ENCODE results near the gene KIAA0408.
"Not testable (repeated sequence)": the region's sequence is repeated elsewhere in the genome, so short reads cannot be mapped to it uniquely, and the experiment has no call there.

The KIAA0408 gene

DNA sequence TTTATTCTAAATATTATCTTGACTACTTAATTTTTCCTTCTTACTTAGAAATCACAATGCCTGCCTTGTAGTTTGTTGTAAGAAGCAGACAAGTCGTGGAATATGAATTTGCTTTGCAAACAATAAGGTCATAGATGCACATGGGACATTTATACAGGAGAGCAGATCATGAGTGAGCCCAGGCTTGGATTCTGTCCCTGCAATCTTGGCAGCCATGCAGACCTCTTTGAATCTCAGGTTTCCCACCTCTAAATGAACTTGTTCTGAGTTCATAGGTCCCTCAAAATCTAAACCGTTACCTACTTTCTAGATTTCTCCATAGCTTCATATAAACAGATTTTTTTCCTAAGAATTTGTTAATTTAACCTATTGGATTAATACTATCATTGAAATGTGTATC, 19.5 kb downstream of the KIAA0408 start:
- TF ChIP-seq, protein P1, sequence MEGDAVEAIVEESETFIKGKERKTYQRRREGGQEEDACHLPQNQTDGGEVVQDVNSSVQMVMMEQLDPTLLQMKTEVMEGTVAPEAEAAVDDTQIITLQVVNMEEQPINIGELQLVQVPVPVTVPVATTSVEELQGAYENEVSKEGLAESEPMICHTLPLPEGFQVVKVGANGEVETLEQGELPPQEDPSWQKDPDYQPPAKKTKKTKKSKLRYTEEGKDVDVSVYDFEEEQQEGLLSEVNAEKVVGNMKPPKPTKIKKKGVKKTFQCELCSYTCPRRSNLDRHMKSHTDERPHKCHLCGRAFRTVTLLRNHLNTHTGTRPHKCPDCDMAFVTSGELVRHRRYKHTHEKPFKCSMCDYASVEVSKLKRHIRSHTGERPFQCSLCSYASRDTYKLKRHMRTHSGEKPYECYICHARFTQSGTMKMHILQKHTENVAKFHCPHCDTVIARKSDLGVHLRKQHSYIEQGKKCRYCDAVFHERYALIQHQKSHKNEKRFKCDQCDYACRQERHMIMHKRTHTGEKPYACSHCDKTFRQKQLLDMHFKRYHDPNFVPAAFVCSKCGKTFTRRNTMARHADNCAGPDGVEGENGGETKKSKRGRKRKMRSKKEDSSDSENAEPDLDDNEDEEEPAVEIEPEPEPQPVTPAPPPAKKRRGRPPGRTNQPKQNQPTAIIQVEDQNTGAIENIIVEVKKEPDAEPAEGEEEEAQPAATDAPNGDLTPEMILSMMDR (conservative IDR thresholded peaks at IDR 0.05; ENCODE audit: low read length) = no peak
- no peak overlapping the region for H3K4me3 ChIP-seq (ENCODE audit: low read length)
- no peak for DNase-seq (ENCODE audit: low read depth)

- DNase-seq (ENCODE audit: low read depth) = no peak
These were observed 22.5 kb downstream of the KIAA0408 start for GRCh38 chr6:127436578-127437110.

GRCh38 chr6:127435626-127436220, 23.5 kb downstream of the KIAA0408 start:
- DNase-seq (ENCODE audit: low read depth) = no peak
- TF ChIP-seq, protein P1 (conservative IDR thresholded peaks at IDR 0.05; ENCODE audit: low read length) = no peak
- no peak overlapping the region for H3K4me3 ChIP-seq (ENCODE audit: low read length)

More at GRCh38 chr6:127436578-127437110, 22.5 kb downstream of the KIAA0408 start:
- H3K4me3 ChIP-seq (ENCODE audit: low read length) = no peak overlapping the region
- TF ChIP-seq, protein P1 (conservative IDR thresholded peaks at IDR 0.05; ENCODE audit: low read length) = no peak

DNA sequence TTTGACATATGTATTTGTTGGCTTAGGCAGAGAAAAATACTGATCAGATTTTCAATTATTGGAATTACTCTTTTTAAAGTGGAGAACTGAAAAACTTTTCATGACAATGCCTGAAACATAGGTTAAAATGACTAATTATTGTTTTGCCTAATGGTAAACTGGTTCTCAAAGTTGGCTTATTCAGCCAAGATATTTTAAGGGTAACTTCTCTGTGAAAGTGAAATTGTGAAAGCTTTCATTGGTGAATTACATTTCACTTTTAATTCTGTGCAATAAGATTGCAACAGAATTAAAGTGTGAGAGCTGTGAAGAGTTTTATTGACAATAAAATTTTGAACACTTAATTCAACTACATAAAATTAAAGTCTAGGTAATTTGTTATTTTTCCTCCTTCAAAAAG, 24.5 kb downstream of the KIAA0408 start:
- TF ChIP-seq, protein P1 (conservative IDR thresholded peaks at IDR 0.05; ENCODE audit: low read length) = no peak

GRCh38 chr6:127428562-127428961, 30.6 kb downstream of the KIAA0408 start:
- not testable (repeated sequence) for DNase-seq (ENCODE audit: low read depth); H3K4me3 ChIP-seq (ENCODE audit: low read length)

More for the DNA sequence above, 24.5 kb downstream of the KIAA0408 start:
- no peak overlapping the region for H3K4me3 ChIP-seq (ENCODE audit: low read length)
- DNase-seq (ENCODE audit: low read depth) = no peak

DNA sequence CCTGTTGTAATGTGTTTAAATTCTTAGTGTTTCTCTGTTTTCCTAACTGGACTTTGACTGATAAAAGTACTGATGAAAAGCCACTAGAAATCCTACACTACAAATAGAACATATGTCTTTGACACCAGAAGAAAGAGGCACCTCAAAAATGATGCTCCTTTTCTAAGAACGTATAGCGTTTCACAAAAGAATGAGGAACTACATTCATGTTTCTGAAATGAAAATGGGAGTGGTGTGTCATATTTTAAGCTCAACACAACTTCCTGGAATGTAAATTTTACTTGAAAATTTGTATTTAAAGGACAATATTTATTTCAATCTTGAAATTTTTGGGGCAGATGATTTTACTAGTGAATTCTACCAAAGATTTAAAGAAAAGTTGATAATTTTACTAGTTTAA, 35.3 kb downstream of the KIAA0408 start:
- TF ChIP-seq, protein P1 (conservative IDR thresholded peaks at IDR 0.05; ENCODE audit: low read length) = no peak
- no peak for DNase-seq (ENCODE audit: low read depth)
- H3K4me3 ChIP-seq (ENCODE audit: low read length) = no peak overlapping the region

- not testable (repeated sequence) for H3K4me3 ChIP-seq (ENCODE audit: low read length); DNase-seq (ENCODE audit: low read depth)
These were observed 38.0 kb downstream of the KIAA0408 start for GRCh38 chr6:127421164-127421563.

- DNase-seq (ENCODE audit: low read depth) = peak; percentile 88
- H3K4me3 ChIP-seq (ENCODE audit: low read length) = no peak overlapping the region
- TF ChIP-seq, protein P1 (conservative IDR thresholded peaks at IDR 0.05; ENCODE audit: low read length) = peak; percentile 65
These were observed 38.6 kb downstream of the KIAA0408 start for GRCh38 chr6:127420556-127420955.

Data from AG10803 (cell line).